ENCODE measurements around the gene ZNF628.

DNA sequence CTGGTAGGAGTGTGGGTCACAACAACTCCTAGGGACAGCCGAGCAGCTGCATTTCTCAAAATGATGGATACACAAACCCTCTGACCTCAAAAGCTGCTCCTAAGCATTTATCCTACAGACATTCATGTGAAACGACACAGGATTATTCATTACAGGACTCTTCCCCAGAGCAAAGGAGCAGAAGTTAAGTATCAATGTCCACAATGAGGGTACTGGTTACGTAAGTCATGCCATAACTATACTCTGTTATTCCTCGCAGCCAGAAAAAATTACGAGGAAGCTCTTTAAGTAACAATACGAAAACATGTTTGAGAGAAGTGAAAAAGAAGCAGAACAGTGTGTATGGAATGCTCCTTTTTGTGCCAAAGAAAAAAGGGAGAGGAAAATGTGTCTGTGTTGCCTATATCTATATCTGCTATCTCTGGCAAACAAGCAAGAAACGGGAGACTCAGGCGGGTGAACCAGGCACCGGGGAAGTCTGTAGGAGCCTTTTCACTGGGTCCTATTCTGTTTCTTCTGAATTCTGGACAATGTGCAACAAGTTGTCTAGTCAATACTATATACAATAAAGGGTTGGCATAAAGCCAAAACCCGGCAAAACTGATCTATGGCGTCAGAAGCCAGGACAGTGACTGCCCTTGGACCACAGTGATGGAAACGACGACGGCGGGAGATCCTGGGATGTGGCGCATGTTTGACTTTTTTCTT lies 16.3 kb upstream of the ZNF628 start:
- TF ChIP-seq, protein P1, sequence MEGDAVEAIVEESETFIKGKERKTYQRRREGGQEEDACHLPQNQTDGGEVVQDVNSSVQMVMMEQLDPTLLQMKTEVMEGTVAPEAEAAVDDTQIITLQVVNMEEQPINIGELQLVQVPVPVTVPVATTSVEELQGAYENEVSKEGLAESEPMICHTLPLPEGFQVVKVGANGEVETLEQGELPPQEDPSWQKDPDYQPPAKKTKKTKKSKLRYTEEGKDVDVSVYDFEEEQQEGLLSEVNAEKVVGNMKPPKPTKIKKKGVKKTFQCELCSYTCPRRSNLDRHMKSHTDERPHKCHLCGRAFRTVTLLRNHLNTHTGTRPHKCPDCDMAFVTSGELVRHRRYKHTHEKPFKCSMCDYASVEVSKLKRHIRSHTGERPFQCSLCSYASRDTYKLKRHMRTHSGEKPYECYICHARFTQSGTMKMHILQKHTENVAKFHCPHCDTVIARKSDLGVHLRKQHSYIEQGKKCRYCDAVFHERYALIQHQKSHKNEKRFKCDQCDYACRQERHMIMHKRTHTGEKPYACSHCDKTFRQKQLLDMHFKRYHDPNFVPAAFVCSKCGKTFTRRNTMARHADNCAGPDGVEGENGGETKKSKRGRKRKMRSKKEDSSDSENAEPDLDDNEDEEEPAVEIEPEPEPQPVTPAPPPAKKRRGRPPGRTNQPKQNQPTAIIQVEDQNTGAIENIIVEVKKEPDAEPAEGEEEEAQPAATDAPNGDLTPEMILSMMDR (conservative IDR thresholded peaks at IDR 0.05; ENCODE audit: low read depth, low read length) = no peak
- no peak for TF ChIP-seq EZH2 (IDR thresholded peaks at IDR 0.05; ENCODE audit: borderline replicate concordance, low read depth, low read length, poor library complexity, severe bottlenecking)

Data from A673 (cell line).